NCI-H2171 (cell line): ENCODE data around the gene GRIP2.

Source experiments
- DNase-seq: peaks from one replicate; lab custom pipeline; 2025; lab: John Stamatoyannopoulos, UW

GRIP2 gene

GRCh38 chr3:14465425-14465824 is 74.7 kb downstream of the GRIP2 start:
- DNase-seq: no peak

GRCh38 chr3:14464521-14464920 is 75.6 kb downstream of the GRIP2 start:
- DNase-seq: no peak

GRCh38 chr3:14464141-14464465 is 76.0 kb downstream of the GRIP2 start:
- DNase-seq: no peak

GRCh38 chr3:14463330-14464140 is 76.6 kb downstream of the GRIP2 start:
- no peak for DNase-seq

- no peak for DNase-seq
Measured at GRCh38 chr3:14462738-14463137, 77.4 kb downstream of the GRIP2 start.

GRCh38 chr3:14461748-14462324 is 78.3 kb downstream of the GRIP2 start:
- no peak for DNase-seq

- DNase-seq: no peak
Measured at GRCh38 chr3:14461006-14461747, 79.0 kb downstream of the GRIP2 start.

GRCh38 chr3:14460342-14461005 is 79.7 kb downstream of the GRIP2 start:
- no peak for DNase-seq

- no peak for DNase-seq
Measured at GRCh38 chr3:14459787-14460186, 80.4 kb downstream of the GRIP2 start.

GRCh38 chr3:14459384-14459783 is 80.8 kb downstream of the GRIP2 start:
- DNase-seq: no peak

- no peak for DNase-seq
Measured at GRCh38 chr3:14458434-14459275, 81.5 kb downstream of the GRIP2 start.

- DNase-seq: no peak
Measured at GRCh38 chr3:14457999-14458398, 82.1 kb downstream of the GRIP2 start.

GRCh38 chr3:14457481-14457880 is 82.7 kb downstream of the GRIP2 start:
- DNase-seq: no peak

- DNase-seq: no peak
Measured at GRCh38 chr3:14456794-14457193, 83.3 kb downstream of the GRIP2 start.

GRCh38 chr3:14455571-14456317 is 84.4 kb downstream of the GRIP2 start:
- no peak for DNase-seq

- DNase-seq: no peak
Measured at GRCh38 chr3:14454639-14455310, 85.4 kb downstream of the GRIP2 start.

- no peak for DNase-seq
Measured at GRCh38 chr3:14453876-14454638, 86.1 kb downstream of the GRIP2 start.

GRCh38 chr3:14452740-14453710 is 87.1 kb downstream of the GRIP2 start:
- DNase-seq: no peak
